Calu3 (cell line): ENCODE measurements around the gene ADCY5. TPM values are rescaled to one million over a fixed set of nuclear protein-coding genes. Genes with fewer than 3 reads are reported as not detected.

Experiments used
- BruUV-seq: library from RNA; stranded (reverse); fragments of 400-500 nt; replicated peaks from 2 replicates; lab custom pipeline; 2021; lab: Mats Ljungman, UMichigan
- CTCF ChIA-PET: fragments of 300-600 bp; sonication (Branson Sonifier 250); formaldehyde crosslinking; loops from one replicate; lab custom pipeline; 2022; ENCODE audit warnings: antibody characterized with exemption; lab: Charles Lee
- DNase-seq: peaks from one replicate; pipeline ENCODE4 v3.0.0; 2022
- H3K27ac Mint-ChIP-seq: one replicate; pipeline ENCODE4 v1.8.0; 2022; ENCODE audit warnings: mixed read lengths; ENCODE audit not compliant: unreplicated experiment
- H3K27me3 Mint-ChIP-seq: one replicate; pipeline ENCODE4 v1.8.0; 2022; ENCODE audit warnings: mixed read lengths; ENCODE audit not compliant: unreplicated experiment
- H3K36me3 Mint-ChIP-seq: one replicate; pipeline ENCODE4 v1.8.0; 2022; ENCODE audit warnings: mild to moderate bottlenecking, moderate library complexity, mixed read lengths; ENCODE audit not compliant: insufficient read depth, unreplicated experiment
- H3K4me1 Mint-ChIP-seq: one replicate; pipeline ENCODE4 v1.8.0; 2022; ENCODE audit warnings: mild to moderate bottlenecking, low read depth, mixed read lengths; ENCODE audit not compliant: unreplicated experiment
- H3K4me3 Mint-ChIP-seq: one replicate; pipeline ENCODE4 v1.8.0; 2022; ENCODE audit warnings: mild to moderate bottlenecking, low read depth, moderate library complexity, mixed read lengths; ENCODE audit not compliant: unreplicated experiment
- H3K9me3 Mint-ChIP-seq: one replicate; pipeline ENCODE4 v1.8.0; 2022; ENCODE audit warnings: low read depth, mixed read lengths; ENCODE audit not compliant: unreplicated experiment
- intact Hi-C: fragments of 100-400 bp; cut with micrococcal nuclease; formaldehyde crosslinking; loops from one replicate; pipeline ENCODE4 v1.10.0; 2022; ENCODE audit not compliant: unreplicated experiment
- total RNA-seq: library from RNA; stranded (reverse); gene quantifications from 2 replicates; pipeline ENCODE4 v1.2.3, GENCODE V29; 2022
- TF ChIP-seq, protein P1 (sequence below): fragments of 200-600 bp; IDR thresholded peaks from one replicate; pipeline ENCODE4 v1.8.0; 2022; ENCODE audit warnings: antibody characterized with exemption; ENCODE audit not compliant: unreplicated experiment

Gene ADCY5
- total RNA-seq, 1 experiment from 2014 or later = 2.5 TPM

DNA sequence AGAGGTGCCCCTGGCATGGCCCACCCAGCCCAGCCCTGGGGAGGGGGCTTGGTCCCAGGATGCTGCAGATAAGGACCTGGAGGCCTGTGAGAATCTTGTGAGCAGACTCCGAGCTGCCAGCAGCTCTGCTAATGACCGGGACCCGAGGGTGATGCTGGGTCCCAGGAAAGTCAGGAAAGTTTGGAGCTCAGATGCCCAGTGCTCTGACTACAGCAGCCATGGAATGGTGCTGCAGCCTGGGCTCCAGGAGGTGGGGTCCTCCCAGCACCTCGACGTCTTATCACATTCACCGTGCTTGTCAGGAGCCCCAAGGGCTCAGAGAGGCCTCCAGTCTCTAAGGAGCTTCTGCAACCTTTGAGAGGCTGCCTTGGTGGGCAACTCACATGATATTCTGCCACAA lies 34.3 kb upstream of the ADCY5 start:
- H3K36me3 Mint-ChIP-seq = no peaks in the 10 kb centered on the region
- H3K27me3 Mint-ChIP-seq = peaks cover 24% of the 10 kb centered on the region
- TF ChIP-seq, protein P1, sequence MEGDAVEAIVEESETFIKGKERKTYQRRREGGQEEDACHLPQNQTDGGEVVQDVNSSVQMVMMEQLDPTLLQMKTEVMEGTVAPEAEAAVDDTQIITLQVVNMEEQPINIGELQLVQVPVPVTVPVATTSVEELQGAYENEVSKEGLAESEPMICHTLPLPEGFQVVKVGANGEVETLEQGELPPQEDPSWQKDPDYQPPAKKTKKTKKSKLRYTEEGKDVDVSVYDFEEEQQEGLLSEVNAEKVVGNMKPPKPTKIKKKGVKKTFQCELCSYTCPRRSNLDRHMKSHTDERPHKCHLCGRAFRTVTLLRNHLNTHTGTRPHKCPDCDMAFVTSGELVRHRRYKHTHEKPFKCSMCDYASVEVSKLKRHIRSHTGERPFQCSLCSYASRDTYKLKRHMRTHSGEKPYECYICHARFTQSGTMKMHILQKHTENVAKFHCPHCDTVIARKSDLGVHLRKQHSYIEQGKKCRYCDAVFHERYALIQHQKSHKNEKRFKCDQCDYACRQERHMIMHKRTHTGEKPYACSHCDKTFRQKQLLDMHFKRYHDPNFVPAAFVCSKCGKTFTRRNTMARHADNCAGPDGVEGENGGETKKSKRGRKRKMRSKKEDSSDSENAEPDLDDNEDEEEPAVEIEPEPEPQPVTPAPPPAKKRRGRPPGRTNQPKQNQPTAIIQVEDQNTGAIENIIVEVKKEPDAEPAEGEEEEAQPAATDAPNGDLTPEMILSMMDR = no peak
- no TSS peak for BruUV-seq
- no peak overlapping the region for H3K27ac Mint-ChIP-seq
- DNase-seq = no peak
- H3K4me1 Mint-ChIP-seq = no peaks in the 10 kb centered on the region
- intact Hi-C loops = no loop called here
- H3K4me3 Mint-ChIP-seq = no peak overlapping the region
- CTCF ChIA-PET = no interaction called here
- H3K9me3 Mint-ChIP-seq = no peaks in the 10 kb centered on the region

DNA sequence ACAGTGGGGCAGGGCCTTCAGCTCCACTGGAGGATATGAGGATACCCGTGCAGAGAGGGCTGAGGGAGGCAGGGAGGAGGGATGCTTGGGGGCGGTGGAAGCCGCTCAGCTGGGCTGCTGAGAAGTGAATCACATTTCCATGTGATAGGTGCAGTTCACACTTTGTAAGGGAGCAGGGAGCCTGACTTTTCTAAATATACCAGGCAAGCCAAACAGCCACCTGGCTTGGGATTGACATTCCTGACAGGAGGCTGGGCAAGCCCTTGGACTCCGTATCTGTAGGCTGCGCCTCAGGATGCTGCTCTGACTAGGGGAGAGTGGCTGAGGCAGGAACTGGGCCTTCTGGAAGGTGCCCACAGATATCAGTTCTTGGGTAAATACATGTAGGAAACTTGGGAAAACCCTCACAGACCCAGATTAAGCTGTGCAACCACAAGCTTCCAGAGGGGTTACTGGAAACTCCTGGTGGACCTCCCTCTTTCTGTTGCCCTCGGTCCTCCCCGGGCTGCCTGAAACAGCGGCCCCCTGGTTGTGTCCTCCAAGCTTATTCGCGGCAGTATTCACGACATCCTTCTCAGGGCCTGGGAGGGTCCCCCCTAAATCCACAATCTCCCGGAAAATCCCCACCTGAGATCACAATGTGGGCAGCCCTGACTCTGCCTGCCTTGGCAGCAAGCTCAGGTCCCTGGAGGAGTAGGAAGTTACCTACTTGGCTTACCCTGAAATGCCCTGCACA lies 33.0 kb upstream of the ADCY5 start:
- Mint-ChIP-seq H3K9me3 (no peaks in the 10 kb centered on the region), H3K27me3 (peaks cover 37% of the 10 kb centered on the region), H3K36me3 (no peaks in the 10 kb centered on the region), H3K27ac (no peak overlapping the region), H3K4me3 (no peak overlapping the region), H3K4me1 (no peaks in the 10 kb centered on the region)
- TF ChIP-seq, protein P1 = no peak
- CTCF ChIA-PET = interaction anchor here (1.0 kb wide), 1 partner anchor 34 kb away, joined by 3 read pairs; no protein-coding TSS in a partner anchor
- intact Hi-C loops = no loop called here
- no TSS peak for BruUV-seq
- DNase-seq = no peak

GRCh38 chr3:123481071-123481470 lies 32.2 kb upstream of the ADCY5 start:
- peaks cover 45% of the 10 kb centered on the region for H3K27me3 Mint-ChIP-seq
- no peaks in the 10 kb centered on the region for H3K36me3 Mint-ChIP-seq
- BruUV-seq = no TSS peak
- intact Hi-C loops = no loop called here
- no peak overlapping the region for H3K4me3 Mint-ChIP-seq
- no peaks in the 10 kb centered on the region for H3K4me1 Mint-ChIP-seq
- DNase-seq = no peak
- no peak overlapping the region for H3K27ac Mint-ChIP-seq
- TF ChIP-seq, protein P1 = no peak
- no peaks in the 10 kb centered on the region for H3K9me3 Mint-ChIP-seq
- CTCF ChIA-PET = no interaction called here

DNA sequence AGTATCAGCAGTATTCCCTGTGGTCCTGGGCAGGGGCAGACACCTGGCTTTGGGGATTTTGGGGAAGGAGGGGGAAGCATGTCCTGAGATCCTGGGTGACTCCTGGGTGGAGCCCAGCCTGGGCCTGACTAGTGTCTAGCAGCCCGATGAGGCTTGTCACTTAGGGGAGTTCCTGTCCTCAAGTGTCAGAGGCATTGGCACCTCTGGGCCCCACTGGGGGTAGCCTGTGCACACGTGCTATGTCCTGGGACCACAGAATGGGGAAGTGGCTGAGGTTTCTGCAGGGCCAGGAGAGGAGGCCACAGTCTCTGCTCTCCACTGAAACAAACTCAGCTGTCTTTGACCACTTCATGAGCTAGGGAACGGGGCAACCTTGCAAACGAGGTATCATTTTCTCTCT lies 31.5 kb upstream of the ADCY5 start:
- no peak overlapping the region for H3K4me3 Mint-ChIP-seq
- DNase-seq = no peak
- H3K36me3 Mint-ChIP-seq = no peaks in the 10 kb centered on the region
- BruUV-seq = no TSS peak
- intact Hi-C loops = no loop called here
- no peak overlapping the region for H3K27ac Mint-ChIP-seq
- no peaks in the 10 kb centered on the region for H3K4me1 Mint-ChIP-seq
- TF ChIP-seq, protein P1 = no peak
- CTCF ChIA-PET = no interaction called here
- peaks cover 52% of the 10 kb centered on the region for H3K27me3 Mint-ChIP-seq
- H3K9me3 Mint-ChIP-seq = no peaks in the 10 kb centered on the region
